GM19025 (cell line): ENCODE results near the gene NTSR1.
A peak's percentile ranks its signal among the peaks of the same experiment; 100 is the strongest.

Experiments used
- ATAC-seq: cut with Tn5 transposase; IDR thresholded peaks from one replicate; pipeline ENCODE4 v1.9.1; 2021; ENCODE audit warnings: mild to moderate bottlenecking, low read depth, moderate library complexity; ENCODE audit not compliant: unreplicated experiment

The NTSR1 gene

DNA sequence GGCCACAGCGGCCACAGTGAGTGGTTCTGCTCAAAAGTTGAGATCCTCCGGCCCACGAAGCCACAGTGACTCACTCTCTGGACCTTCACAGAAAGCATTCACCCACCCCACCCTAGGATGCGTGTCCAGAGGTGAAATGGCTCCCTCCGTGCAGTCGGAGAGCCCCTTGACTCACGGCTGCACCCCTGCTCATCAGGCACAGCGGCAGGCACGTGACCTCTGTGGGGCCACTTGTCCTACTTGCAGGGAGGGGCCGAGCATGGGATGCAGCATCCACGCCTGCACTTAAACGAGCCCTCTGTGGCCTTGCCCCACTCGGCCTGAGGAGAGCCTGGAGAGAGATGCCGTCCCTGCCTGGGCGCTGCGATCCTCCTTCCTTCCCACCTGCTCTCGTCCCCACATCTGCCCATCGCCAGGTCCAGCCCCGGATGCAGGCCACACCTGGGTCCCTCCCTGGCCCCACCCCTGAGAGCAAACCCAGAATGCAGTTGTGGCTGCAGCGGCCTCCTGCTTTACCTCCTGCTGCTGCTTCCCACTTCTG, 28.7 kb downstream of the NTSR1 start:
- no peak for ATAC-seq

DNA sequence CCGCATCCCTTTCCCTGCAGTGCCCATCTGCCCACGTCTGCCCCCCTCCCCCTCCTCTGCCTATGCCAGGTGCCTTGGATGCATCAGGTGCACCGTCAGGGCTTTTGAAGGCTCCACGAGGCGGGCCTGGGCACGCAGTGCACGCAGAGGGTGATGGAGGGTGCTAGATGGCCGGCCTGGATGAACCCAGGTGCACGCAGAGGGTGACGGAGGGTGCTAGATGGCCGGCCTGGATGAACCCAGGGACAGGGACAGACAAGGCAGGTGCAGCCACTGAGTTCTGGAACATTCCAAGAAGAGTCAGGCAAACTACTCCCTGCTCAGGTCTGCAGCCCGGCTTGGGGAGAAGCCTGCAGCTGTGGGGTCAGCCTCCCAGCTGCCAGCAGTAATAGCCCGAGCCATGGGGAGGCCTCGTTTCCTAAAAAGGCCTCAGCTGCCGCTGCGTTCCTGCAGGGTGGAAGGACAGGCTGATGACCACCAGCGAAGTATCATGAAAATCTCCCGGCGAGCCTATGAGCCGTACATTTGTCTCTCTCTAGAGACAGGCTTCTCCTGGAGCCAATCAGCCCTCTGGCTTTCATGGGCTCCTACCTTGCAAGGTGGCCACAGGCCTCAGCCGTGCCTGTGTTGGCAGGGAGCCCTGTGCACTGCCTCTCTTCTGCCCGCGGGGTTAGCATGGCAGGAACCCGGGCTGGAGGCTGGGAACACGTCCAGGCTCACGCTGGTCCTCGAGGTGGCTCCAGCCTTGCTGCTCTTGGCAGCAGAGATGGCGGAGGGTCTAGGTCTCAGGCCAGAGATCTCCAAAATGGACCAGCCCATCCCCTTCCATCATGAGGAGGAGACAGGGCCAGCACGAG, 29.6 kb downstream of the NTSR1 start:
- no peak for ATAC-seq

DNA sequence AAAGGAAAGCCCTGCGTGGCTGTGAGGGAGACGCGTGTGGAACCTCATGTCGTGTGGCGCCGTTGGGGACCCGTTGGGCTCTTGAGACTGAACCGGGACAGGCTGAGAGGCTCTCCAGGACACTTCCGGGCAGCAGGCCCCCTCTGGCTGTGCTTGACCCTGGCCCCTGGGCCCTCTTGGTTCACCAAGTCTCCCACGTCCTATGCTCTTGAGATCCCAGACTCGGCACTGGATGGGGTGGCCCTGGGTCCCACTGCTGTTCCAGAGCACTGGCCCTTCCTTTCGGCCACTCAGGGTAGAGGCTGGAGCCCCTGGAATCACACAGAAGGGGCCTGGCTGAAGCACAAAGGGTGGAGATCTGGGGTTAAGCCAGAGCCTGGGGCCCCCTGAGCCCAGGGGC, 30.4 kb downstream of the NTSR1 start:
- ATAC-seq = no peak

DNA sequence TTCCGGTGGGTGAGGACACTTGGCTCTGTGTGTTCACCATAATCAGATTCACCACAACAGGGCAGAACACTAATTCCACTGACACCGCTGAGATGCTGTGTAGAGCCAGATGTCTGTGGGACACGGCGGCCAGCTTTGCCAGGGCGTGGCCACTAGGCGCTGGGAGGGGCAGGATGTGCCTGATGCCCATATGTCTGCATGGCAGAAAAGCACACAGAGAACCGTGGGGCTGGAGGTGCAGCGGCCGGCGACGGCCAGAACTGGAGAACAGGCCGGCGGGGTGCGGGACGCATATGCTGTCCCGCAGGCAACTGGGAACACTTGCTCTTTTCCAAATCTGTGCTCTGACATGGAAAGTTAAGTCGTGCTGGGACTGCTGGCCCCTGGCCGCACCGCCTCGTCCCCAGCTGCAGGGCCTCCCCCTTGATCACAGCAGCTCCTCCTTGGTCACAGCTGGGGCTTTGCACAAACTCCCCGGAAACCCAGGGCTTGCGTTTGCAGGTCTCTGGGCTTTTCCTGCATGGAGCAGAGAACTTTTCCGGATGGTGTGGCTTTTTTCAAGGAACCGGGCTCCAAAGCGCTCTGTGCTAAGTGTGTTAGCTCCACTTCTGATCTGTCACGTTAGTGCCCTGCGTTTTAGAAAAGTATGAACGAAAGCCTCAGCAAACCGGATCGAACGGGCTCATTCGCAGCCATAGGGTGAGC, 31.1 kb downstream of the NTSR1 start:
- ATAC-seq = peak; percentile 17

DNA sequence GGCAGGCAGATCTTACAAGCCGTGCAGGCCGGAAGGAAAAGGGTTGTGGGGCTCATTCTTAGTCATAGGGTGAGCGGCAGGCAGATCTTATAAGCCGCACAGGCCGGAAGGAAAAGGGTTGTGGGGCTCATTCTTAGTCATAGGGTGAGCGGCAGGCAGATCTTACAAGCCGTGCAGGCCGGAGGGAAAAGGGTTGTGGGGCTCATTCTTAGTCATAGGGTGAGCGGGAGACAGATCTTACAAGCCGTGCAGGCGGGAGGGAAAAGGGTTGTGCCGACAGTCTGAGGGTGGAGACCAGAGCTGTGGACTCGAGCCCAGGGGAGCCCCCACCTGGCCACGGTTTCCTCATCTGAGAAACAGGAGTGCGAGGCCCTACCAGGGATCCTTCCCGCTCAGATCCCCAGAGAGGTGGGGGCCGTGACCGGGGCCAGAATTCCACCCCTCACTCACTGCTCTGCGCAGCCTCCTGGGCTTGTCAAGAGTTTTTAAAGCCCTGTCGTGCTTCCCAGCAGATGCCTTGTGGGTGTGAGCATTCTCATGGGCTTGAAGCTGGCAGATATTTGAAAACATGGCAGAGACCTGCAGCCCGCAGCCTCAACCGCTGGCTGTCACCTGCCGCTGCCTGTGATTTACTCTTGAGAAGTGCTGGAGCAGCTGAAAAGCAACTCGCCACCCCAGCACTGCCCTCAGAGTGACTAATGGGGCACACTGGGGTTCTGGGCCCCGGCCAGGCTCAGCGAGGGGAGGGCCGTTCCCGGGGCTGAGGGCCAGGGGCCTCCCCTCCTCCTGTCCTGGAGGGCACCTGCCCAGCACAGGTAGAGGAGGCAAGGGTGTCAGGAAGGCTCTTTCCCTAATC, 31.9 kb downstream of the NTSR1 start:
- peak; percentile 63 for ATAC-seq

DNA sequence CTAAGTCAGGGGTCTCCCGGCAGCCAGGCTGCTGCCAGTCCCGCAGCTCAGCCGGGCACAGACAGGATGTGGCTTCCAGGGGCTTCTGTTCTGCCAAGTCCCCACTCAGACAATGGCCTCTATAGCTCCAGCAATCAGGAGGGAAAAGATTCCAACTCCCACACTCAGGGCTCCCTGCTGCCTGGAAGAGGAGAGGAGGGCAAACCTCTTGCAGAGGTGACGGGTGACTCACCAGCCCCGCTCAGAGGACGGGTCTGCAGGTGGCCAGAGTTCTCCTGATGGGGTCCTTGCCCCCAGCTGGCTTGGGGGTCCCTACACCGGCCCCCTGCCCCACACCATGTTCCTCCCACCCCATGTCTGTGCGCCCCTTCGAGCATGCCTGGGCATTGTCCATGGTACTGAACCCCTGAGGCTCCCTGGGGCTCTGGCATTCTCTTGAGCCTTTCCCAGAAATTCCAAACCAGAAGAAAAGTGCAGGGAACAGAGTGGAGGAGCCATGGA, 32.6 kb downstream of the NTSR1 start:
- ATAC-seq = no peak

DNA sequence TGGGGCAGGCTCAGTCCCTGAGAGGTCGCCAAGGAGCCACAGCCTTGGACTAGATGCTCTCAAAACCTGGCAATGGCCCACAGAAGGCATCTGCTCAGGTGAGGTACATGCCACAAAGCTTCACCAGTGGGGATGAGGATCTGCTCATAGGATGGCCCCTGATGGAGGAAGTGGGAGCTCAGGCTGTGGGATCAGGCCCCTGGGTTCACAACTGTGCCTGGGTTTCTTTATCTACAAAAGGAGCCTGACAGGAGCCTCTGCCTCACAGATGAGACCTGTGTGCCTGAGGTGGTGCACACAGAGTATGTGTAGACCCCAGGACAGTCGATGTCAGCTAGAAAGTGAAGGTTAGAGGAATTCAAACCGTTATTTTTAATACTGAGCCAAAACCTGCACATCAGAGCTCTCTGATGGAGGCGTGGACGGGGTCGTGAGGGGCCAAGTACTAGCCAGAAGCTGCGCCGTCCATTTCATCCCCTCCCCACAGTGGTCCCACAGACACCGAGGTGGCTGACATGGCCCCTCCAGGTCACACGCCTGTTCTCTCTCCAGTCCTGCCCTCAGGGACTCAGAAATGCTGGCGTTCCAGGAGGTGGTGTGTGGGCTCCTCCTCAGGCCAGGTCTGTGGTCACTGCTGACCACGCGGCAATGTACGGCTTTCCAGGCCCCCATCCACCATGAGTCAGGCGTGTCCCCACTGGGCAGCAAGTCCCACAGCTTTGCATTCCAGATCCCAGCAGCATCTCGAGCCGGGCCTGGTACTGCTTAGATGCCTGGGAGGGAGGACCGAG, 33.3 kb downstream of the NTSR1 start:
- no peak for ATAC-seq

DNA sequence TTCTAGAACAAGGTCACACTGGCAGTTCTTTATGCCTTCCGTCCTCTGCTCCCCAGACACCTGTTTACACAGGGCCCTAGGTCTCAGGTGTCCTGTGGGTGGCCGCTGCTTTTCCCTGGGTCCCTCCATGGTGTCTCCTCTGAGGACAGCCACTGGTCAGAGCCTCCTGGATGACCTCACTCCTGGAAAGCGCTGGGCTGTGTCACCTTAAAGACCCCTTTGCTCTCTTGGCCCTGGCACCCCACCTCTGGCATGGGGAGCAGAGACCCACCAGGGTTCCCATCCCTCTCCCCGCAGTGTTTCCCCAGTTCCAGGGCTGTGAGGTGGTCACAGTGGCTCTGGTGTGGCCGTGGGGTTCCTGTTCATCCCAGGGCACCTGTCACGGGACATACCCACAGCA, 33.9 kb downstream of the NTSR1 start:
- ATAC-seq = no peak

DNA sequence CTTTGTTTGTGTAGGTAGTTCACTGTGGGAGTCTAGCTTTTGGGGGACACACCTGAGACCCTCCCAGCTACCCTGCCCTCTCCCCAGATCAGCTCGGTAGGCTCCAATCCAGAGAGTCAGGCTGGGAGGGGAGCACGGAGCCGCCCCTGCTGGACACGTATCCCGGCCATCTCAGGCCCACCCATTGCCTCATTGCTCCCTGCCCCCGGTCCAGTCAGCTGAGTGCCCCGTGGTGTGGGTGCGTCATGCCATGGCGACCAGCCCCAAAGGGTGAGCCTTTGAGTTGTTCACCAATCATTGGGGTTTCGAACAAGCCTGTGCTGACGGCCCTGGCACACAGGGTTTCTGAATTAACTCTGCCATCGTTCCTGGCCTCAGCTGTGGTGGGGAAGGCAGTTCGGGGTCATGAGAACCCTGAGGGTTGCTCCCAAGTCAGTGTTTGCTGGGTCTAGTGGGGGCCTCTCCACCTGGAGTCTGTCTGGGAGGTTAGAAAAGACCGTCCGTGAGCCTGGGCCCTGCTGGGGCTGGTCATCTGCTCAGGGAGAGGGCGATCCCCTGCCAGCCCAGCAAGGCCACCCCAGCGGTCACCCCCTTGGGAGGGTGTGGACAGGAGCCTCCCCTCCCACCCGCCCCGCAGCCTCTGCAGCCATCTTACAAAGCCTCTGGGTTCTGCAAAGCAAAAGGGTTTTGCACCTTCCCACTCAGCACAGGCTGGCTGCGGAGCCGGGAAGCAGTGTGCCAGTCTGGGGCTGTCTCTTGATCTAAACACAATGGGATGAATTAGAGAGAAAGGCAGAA, 34.5 kb downstream of the NTSR1 start:
- no peak for ATAC-seq

DNA sequence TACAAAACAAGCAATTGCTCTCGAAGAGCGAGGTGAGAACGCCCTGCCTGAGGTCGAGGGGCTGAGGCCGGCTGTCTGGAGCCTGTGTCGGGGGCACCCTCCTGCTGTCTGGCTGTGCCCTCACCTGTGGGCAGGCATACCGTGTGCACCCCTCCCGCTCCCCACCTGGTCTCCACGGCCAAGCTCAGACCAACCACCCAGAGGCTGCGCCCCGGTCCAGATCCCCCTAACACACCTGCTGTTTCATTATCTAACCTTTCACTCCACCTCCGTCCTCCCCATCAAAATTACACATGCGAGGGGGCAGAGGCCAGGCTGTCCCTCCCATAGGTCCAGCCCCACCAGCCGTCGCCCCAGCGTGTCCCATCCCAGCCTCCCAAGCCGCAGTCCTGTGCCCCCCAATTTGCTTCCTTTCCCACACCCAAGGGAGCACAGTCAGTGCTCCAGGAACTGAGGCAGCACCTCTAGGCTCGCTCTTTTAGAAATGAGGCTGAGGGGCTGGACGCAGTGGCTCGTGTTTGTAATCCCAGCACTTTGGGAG, 35.2 kb downstream of the NTSR1 start:
- ATAC-seq = no peak

DNA sequence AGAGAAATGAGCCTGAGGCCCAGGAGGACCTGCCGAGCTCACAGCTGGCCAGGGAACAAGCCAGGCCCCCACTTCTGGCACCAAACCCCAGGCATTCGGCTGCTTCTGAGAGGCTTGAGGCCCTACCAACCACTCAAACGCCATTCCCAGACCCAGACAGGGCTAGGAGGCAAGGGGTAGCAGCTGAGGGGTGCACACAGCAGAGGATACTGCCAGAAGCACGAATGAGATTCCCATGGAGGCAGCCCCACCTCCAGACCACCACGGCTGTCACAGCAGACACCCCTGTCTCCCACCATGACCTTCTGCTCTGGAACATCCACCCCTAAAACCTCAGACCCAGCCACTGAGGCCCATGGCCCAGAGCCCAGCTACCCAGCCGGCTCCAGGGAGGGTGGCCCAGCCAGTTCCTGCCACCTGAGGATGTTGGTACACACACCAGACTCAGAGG, 36.1 kb downstream of the NTSR1 start:
- ATAC-seq = no peak

DNA sequence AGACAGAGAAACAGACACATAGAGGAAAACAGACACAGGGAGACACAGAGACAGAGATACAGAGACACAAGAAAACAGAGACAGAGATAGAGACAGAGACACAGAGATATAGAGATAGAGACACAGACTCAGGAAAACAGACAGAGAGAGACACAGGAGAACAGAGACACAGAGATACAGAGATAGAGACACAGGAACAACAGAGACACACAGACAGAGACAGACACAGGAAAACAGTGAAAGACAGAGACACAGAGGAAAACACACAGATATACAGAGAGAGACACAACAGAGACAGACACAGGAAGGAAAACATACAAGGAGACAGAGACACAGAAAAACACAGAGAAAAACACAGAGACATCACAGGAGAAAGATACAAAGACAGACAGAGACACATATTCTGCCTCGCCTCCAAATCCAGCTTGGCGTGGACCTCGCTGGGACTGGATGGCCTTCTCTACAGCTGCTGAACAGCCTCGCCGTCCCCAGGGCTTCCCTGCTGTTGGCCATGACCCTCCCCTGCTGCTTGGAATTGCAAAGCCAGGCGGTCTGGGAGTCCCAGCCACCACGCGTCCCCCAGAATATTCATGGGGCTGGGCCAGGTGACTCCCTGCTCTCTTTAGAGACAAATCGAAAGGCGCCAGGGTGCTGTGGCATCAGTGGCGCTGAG, 36.8 kb downstream of the NTSR1 start:
- no peak for ATAC-seq

DNA sequence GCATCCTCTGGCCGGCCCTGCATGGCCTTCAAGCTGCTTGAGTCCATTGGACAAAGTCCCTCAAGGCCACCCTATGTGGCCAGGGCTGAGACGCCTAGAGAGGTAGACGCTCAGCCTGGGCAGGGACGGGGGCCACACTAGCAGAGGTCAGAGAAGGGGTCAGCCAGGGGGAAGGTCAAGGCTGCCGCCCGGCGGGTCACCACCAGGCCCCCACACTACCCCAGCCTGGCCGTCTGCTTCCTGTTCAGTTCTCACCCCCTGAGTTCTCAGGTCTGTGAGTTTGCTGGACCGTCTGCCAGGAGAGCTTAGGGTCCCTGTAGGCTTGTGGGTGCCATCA, 37.3 kb downstream of the NTSR1 start:
- ATAC-seq = no peak

DNA sequence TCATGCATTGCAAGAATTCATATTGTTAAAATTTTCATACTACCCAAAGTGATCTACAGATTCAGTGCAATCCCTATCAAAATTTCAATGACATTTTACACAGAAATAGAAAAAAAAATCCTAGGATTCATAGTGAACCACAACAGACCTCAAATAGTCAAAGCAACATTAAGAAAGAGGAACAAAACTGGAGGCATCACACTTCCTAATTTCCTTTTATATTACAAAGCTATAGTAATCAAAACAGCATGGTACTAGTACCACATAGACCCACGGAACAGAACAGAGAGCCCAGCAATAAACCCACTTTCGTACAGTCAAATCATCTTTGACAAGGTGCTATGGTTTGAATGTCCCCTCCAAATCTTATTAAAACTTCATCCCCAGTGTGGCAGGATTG, 39.7 kb downstream of the NTSR1 start:
- ATAC-seq = no peak

DNA sequence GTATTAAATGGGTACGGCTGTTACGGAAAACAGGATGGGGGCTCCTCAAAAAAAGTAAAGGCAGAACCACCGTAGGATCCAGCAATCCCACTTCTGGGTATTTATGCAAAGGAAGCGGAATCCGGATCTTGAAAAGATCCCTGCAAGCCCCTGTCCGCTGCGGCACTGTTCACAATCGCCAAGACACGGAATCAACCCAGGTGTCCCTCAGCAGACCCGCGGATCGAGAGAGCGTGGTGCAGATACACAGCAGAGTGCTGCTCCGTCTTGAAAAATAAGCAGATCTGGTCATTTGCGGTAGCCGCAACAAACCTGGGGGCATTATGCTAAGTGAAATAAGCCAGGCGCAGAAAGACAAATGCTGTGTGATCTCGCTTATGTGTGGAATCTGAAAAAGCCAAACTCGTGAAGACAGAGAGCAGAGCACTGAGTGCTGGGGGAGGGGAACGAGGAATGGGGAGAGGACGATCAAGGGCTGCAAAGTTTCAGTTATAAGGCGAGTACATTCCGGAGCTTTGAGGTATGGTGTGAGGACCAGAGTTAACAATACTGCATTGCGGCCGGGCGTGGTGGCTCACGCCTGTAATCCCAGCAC, 41.3 kb downstream of the NTSR1 start:
- ATAC-seq = no peak

DNA sequence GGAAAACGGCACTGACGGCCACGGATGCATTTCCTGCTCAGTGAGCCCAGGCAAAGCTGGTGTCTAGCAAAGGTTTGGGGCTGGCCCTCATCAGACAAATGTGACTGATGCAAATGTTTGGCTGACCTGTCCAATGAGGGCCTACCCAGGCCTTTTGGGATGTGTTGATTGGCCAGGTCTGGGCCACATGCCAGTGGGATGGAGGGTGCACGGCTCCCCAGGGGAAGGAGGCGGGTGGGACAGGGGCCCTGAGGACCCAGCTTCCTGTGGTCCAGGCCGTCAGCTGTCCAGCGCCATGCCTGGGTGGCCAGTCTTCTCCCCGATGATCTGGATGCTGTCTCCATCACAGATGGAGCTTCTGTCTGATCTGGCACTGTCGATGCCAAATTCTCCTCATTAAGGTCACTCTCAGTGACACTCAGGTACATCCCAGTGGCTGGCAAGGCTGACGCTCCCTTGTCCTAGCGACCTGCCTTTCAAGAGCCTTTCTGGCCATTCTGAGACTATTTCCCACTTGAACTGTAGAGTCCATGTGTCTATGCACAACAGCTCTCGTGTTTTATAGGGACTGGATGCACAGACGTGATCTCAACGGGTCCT, 43.0 kb downstream of the NTSR1 start:
- no peak for ATAC-seq

DNA sequence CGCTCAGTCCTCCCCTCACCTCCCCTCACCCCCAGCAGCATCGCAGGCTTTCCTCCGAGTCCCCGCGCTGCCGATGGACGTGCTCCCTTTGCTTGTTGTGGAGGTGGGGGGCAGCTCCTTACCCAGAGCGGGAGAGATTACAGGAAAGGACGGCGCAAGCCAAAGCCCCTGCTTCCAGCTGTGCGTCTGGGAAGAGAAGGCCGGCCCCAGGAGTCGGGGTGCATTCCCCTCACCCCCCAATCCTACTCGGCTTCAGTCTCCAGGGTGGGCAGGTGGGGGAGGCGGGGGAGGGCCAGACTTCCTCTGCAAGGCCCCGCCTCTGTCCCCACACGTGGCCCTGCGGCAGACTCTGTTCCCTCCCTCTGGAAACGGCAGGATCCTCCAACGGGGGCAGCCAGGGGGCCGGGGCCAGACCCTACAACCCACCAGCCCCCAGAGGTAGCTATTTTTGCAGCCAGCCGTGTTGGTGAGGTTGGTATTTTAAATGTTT, 43.6 kb downstream of the NTSR1 start:
- no peak for ATAC-seq
